ENCODE measurements around the gene SMCO4.

Gene SMCO4

DNA sequence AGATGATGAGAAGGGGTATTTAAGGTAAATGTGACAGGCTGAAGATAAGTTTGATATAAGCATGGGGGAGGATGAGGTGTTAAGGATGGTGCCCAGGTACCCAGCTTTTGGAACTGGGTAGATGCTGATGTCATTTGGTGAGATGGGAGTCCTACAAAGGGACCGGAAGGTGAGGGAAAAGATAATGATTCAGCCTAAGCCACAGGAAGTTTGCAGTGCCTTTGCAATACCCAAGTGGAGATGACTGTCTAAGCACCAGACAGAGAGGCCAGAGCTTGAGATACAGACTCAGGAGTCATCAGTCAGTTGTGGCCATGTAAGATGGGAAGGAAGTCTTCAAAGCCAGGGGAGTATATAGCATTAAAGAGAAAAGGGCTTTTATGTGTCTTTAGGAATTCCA, 30.0 kb upstream of the SMCO4 start:
- Histone ChIP-seq H3K4me3 (ENCODE audit: low read length) (no peak overlapping the region), H3K36me3 (ENCODE audit: insufficient read depth, low read depth, low read length) (no peaks in the 10 kb centered on the region), H3K27me3 (ENCODE audit: insufficient read depth, low read length) (no peaks in the 10 kb centered on the region), H3K4me1 (ENCODE audit: insufficient read depth, low read length) (no peaks in the 10 kb centered on the region; the same call in 1 of the 2 replicates), H3K9ac (ENCODE audit: low read depth, low read length) (no peak overlapping the region), H3K9me3 (ENCODE audit: insufficient read depth, low read depth, low read length) (no peaks in the 10 kb centered on the region), H3K27ac (ENCODE audit: low read length) (no peak overlapping the region)

GRCh38 chr11:93572621-93573020, 29.4 kb upstream of the SMCO4 start:
- no peaks in the 10 kb centered on the region for H3K27me3 ChIP-seq (ENCODE audit: insufficient read depth, low read length)
- H3K4me3 ChIP-seq (ENCODE audit: low read length): no peak overlapping the region
- H3K27ac ChIP-seq (ENCODE audit: low read length): no peak overlapping the region
- H3K9ac ChIP-seq (ENCODE audit: low read depth, low read length): no peak overlapping the region
- H3K9me3 ChIP-seq (ENCODE audit: insufficient read depth, low read depth, low read length): no peaks in the 10 kb centered on the region
- H3K36me3 ChIP-seq (ENCODE audit: insufficient read depth, low read depth, low read length): no peaks in the 10 kb centered on the region
- no peaks in the 10 kb centered on the region; the same call in 1 of the 2 replicates for H3K4me1 ChIP-seq (ENCODE audit: insufficient read depth, low read length)

DNA sequence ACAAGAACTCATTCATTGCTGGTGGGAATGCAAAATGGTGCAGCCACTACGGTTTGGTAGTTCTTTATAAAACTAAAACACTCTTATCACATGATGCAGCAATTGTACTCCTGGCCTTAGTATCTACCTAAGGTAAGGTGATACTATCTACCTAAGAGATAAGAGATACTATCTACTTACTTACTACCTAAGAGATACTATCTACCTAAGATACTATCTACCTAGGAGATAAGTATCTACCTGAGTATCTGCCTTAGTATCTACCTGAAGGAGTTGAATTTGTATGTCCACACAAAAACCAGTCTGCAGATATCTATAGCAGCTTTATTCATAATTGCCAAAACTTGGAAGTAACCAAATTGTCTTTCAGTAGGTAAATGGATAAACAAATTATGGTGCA, 29.0 kb upstream of the SMCO4 start:
- Histone ChIP-seq H3K9ac (ENCODE audit: low read depth, low read length) (no peak overlapping the region), H3K9me3 (ENCODE audit: insufficient read depth, low read depth, low read length) (no peaks in the 10 kb centered on the region), H3K4me3 (ENCODE audit: low read length) (no peak overlapping the region), H3K36me3 (ENCODE audit: insufficient read depth, low read depth, low read length) (no peaks in the 10 kb centered on the region), H3K4me1 (ENCODE audit: insufficient read depth, low read length) (no peaks in the 10 kb centered on the region; the same call in 1 of the 2 replicates), H3K27ac (ENCODE audit: low read length) (no peak overlapping the region), H3K27me3 (ENCODE audit: insufficient read depth, low read length) (no peaks in the 10 kb centered on the region)

- Histone ChIP-seq H3K27ac (ENCODE audit: low read length) (no peak overlapping the region), H3K36me3 (ENCODE audit: insufficient read depth, low read depth, low read length) (no peaks in the 10 kb centered on the region), H3K27me3 (ENCODE audit: insufficient read depth, low read length) (no peaks in the 10 kb centered on the region), H3K4me3 (ENCODE audit: low read length) (no peak overlapping the region), H3K4me1 (ENCODE audit: insufficient read depth, low read length) (no peaks in the 10 kb centered on the region; the same call in 1 of the 2 replicates), H3K9ac (ENCODE audit: low read depth, low read length) (no peak overlapping the region), H3K9me3 (ENCODE audit: insufficient read depth, low read depth, low read length) (no peaks in the 10 kb centered on the region)
These were observed 28.4 kb upstream of the SMCO4 start for GRCh38 chr11:93571612-93572011.

DNA sequence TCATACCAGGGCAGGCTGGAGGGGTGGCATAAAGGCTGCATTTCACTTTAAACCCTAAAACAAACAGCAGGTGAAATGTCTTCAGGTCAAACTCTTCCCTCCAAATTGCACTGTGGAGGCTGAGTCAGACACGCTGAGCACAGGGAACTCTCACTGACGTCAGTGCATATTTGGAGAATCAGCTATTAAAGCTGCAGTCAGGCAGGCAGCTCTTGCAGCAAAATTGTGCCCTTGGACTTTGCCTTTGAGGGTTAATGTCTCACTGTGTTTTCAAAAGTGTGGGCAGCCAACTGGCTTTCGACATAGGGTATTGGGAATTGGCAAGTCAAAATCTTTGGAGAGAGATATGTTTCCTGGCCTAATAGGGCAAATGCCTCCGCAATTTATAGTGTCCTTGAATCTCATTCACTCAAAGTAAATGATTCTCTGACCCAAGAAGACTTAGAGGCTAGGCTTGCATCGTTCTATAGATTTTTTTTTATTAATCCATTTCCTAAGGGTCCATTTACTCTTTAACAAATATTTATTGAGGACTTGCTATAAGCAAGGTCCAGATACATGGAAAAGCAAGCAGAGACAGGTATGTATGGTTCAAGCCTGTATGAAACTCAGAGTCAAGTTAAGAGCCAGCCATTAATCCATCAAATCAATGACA, 27.7 kb upstream of the SMCO4 start:
- Histone ChIP-seq H3K36me3 (ENCODE audit: insufficient read depth, low read depth, low read length) (no peaks in the 10 kb centered on the region), H3K9ac (ENCODE audit: low read depth, low read length) (no peak overlapping the region), H3K27me3 (ENCODE audit: insufficient read depth, low read length) (no peaks in the 10 kb centered on the region), H3K9me3 (ENCODE audit: insufficient read depth, low read depth, low read length) (no peaks in the 10 kb centered on the region), H3K4me1 (ENCODE audit: insufficient read depth, low read length) (no peaks in the 10 kb centered on the region; the same call in 1 of the 2 replicates), H3K27ac (ENCODE audit: low read length) (no peak overlapping the region), H3K4me3 (ENCODE audit: low read length) (no peak overlapping the region)

GRCh38 chr11:93569496-93569895, 26.3 kb upstream of the SMCO4 start:
- no peak overlapping the region for H3K9ac ChIP-seq (ENCODE audit: low read depth, low read length)
- no peak overlapping the region for H3K27ac ChIP-seq (ENCODE audit: low read length)
- no peaks in the 10 kb centered on the region for H3K27me3 ChIP-seq (ENCODE audit: insufficient read depth, low read length)
- H3K9me3 ChIP-seq (ENCODE audit: insufficient read depth, low read depth, low read length): no peaks in the 10 kb centered on the region
- no peaks in the 10 kb centered on the region; the same call in 1 of the 2 replicates for H3K4me1 ChIP-seq (ENCODE audit: insufficient read depth, low read length)
- H3K4me3 ChIP-seq (ENCODE audit: low read length): no peak overlapping the region
- H3K36me3 ChIP-seq (ENCODE audit: insufficient read depth, low read depth, low read length): no peaks in the 10 kb centered on the region

GRCh38 chr11:93568726-93569125, 25.5 kb upstream of the SMCO4 start:
- Histone ChIP-seq H3K36me3 (ENCODE audit: insufficient read depth, low read depth, low read length) (no peaks in the 10 kb centered on the region), H3K27me3 (ENCODE audit: insufficient read depth, low read length) (no peaks in the 10 kb centered on the region), H3K9me3 (ENCODE audit: insufficient read depth, low read depth, low read length) (no peaks in the 10 kb centered on the region), H3K4me1 (ENCODE audit: insufficient read depth, low read length) (no peaks in the 10 kb centered on the region; the same call in 1 of the 2 replicates), H3K4me3 (ENCODE audit: low read length) (no peak overlapping the region), H3K9ac (ENCODE audit: low read depth, low read length) (no peak overlapping the region), H3K27ac (ENCODE audit: low read length) (no peak overlapping the region)

- Histone ChIP-seq H3K9ac (ENCODE audit: low read depth, low read length) (no peak overlapping the region), H3K36me3 (ENCODE audit: insufficient read depth, low read depth, low read length) (no peaks in the 10 kb centered on the region), H3K27ac (ENCODE audit: low read length) (no peak overlapping the region), H3K9me3 (ENCODE audit: insufficient read depth, low read depth, low read length) (no peaks in the 10 kb centered on the region), H3K4me1 (ENCODE audit: insufficient read depth, low read length) (no peaks in the 10 kb centered on the region; the same call in 1 of the 2 replicates), H3K4me3 (ENCODE audit: low read length) (no peak overlapping the region), H3K27me3 (ENCODE audit: insufficient read depth, low read length) (no peaks in the 10 kb centered on the region)
These were observed 24.3 kb upstream of the SMCO4 start for GRCh38 chr11:93567401-93567895.

DNA sequence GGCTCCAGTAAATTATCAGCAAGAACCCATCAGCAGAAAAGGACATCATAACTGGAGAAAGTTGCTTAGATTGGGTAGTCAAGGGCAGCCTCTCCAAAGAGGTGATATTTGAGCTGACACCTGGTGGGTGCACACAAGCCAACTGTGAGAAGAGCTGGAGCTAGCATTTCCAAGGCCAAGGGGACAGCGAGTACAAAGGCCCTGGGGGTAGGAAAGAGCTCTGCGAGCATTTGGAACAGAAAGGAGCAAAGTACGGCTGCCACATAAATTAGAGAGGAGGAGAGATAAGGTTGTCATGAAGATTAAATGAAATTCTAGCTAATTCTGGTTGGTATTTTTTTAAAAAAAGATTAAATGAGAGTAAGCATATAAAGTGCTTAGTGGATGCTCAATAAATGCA, 21.7 kb upstream of the SMCO4 start:
- no peaks in the 10 kb centered on the region for H3K27me3 ChIP-seq (ENCODE audit: insufficient read depth, low read length)
- H3K9ac ChIP-seq (ENCODE audit: low read depth, low read length): no peak overlapping the region
- no peaks in the 10 kb centered on the region for H3K9me3 ChIP-seq (ENCODE audit: insufficient read depth, low read depth, low read length)
- no peaks in the 10 kb centered on the region for H3K36me3 ChIP-seq (ENCODE audit: insufficient read depth, low read depth, low read length)
- H3K4me3 ChIP-seq (ENCODE audit: low read length): no peak overlapping the region
- H3K27ac ChIP-seq (ENCODE audit: low read length): no peak overlapping the region
- no peaks in the 10 kb centered on the region; the same call in 1 of the 2 replicates for H3K4me1 ChIP-seq (ENCODE audit: insufficient read depth, low read length)

DNA sequence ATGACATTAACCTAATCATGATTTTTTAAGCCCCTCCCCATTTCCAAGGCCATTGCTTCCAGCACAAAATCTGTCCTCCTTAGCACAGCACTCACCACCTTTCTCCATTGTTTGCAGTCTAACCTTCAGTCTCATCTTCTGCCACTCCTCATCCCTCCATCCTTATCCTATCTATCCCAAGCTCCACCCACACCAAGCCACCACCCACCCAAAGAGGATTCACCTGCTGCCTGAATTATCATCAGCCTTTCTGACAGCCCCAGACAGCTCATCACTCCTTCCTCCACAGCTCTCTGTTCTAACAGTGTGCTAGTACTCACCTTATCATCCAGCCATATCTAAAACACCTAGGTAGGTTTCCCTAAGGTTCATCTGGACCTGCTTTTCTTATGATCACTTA, 20.7 kb upstream of the SMCO4 start:
- Histone ChIP-seq H3K27me3 (ENCODE audit: insufficient read depth, low read length) (no peaks in the 10 kb centered on the region), H3K4me3 (ENCODE audit: low read length) (no peak overlapping the region), H3K27ac (ENCODE audit: low read length) (no peak overlapping the region), H3K9ac (ENCODE audit: low read depth, low read length) (no peak overlapping the region), H3K9me3 (ENCODE audit: insufficient read depth, low read depth, low read length) (no peaks in the 10 kb centered on the region), H3K36me3 (ENCODE audit: insufficient read depth, low read depth, low read length) (no peaks in the 10 kb centered on the region), H3K4me1 (ENCODE audit: insufficient read depth, low read length) (no peaks in the 10 kb centered on the region; the same call in 1 of the 2 replicates)

- Histone ChIP-seq H3K27ac (ENCODE audit: low read length) (no peak overlapping the region), H3K27me3 (ENCODE audit: insufficient read depth, low read length) (no peaks in the 10 kb centered on the region), H3K4me3 (ENCODE audit: low read length) (no peak overlapping the region), H3K9ac (ENCODE audit: low read depth, low read length) (no peak overlapping the region), H3K4me1 (ENCODE audit: insufficient read depth, low read length) (no peaks in the 10 kb centered on the region; the same call in 1 of the 2 replicates), H3K36me3 (ENCODE audit: insufficient read depth, low read depth, low read length) (no peaks in the 10 kb centered on the region), H3K9me3 (ENCODE audit: insufficient read depth, low read depth, low read length) (no peaks in the 10 kb centered on the region)
These were observed 17.2 kb upstream of the SMCO4 start for GRCh38 chr11:93560199-93560932.

DNA sequence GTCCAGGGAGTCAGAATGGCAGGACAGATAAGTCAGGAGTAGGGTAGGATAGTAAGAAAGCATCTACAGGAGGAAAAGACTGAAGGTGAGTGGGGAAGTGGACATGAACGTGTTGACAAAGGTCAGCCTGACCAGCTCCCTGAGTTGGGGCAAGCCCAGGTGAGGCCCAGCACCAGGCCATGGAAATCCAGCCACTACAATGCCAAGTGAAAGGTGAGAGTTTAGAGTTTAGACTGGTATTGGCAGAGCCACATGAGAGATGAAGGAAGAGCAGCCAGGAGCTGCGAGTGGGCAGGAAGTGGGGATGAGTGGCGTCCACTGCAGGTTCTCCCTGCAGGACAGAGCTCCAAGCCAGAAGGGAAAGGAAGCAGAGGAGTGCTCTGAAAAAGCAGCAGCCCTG, 16.5 kb upstream of the SMCO4 start:
- H3K4me1 ChIP-seq (ENCODE audit: insufficient read depth, low read length): no peaks in the 10 kb centered on the region; the same call in 1 of the 2 replicates
- H3K9me3 ChIP-seq (ENCODE audit: insufficient read depth, low read depth, low read length): no peaks in the 10 kb centered on the region
- H3K9ac ChIP-seq (ENCODE audit: low read depth, low read length): no peak overlapping the region
- no peak overlapping the region for H3K4me3 ChIP-seq (ENCODE audit: low read length)
- no peaks in the 10 kb centered on the region for H3K27me3 ChIP-seq (ENCODE audit: insufficient read depth, low read length)
- H3K36me3 ChIP-seq (ENCODE audit: insufficient read depth, low read depth, low read length): no peaks in the 10 kb centered on the region
- no peak overlapping the region for H3K27ac ChIP-seq (ENCODE audit: low read length)

All from iPS-20b (cell line).